IMR-90 (cell line): ENCODE data around the gene ABTB2. TPM values are rescaled to one million over a fixed set of nuclear protein-coding genes. Genes with fewer than 3 reads are reported as not detected.

Source experiments
- ATAC-seq: fragments of 200-7000 bp; cut with Tn5 transposase; 2 replicates; pipeline ENCODE4 v1.9.1; 2020; ENCODE audit warnings: low read depth, mild to moderate bottlenecking, moderate library complexity
- BruUV-seq: library from RNA; stranded (reverse); fragments of 400-500 nt; replicated peaks from 2 replicates; lab custom pipeline; 2021; lab: Mats Ljungman, UMichigan
- CTCF ChIA-PET: fragments of 300-600 bp; formaldehyde crosslinking; extraction: SDS; loops from one replicate; lab custom pipeline; 2021; ENCODE audit warnings: antibody characterized with exemption; lab: Yijun Ruan, JAX
- POLR2A ChIA-PET: fragments of 300-600 bp; sonication (Branson Sonifier 250); formaldehyde crosslinking; loops from one replicate; lab custom pipeline; 2022; ENCODE audit warnings: antibody characterized with exemption; ENCODE audit not compliant: unreplicated experiment; lab: Charles Lee
- DNase-seq: peaks from one replicate; pipeline ENCODE4 v3.0.0; 2013
- H2AFZ ChIP-seq: replicated peaks from 2 replicates; pipeline ENCODE3; 2013; ENCODE audit warnings: low read length, mild to moderate bottlenecking; ENCODE audit not compliant: poor library complexity
- H2AK5ac ChIP-seq: 2 replicates; pipeline ENCODE4 v1.6.1; 2013; ENCODE audit warnings: low read depth, low read length, inconsistent platforms
- H2AK9ac ChIP-seq: replicated peaks from 2 replicates; pipeline ENCODE3; 2013; ENCODE audit warnings: mild to moderate bottlenecking, low read depth, low read length, moderate library complexity; ENCODE audit not compliant: poor library complexity
- H2BK120ac ChIP-seq: 2 replicates; pipeline ENCODE4 v1.6.1; 2013; ENCODE audit warnings: low read depth, low read length, inconsistent platforms
- H2BK15ac ChIP-seq: 3 replicates; pipeline ENCODE4 v1.6.1; 2013; ENCODE audit warnings: low read depth, low read length, inconsistent platforms
- H2BK20ac ChIP-seq: 2 replicates; pipeline ENCODE4 v1.6.1; 2013; ENCODE audit warnings: low read depth, mild to moderate bottlenecking, inconsistent platforms, low read length, moderate library complexity
- H2BK5ac ChIP-seq: 2 replicates; pipeline ENCODE4 v1.6.1; 2013; ENCODE audit warnings: mild to moderate bottlenecking, low read depth, low read length, inconsistent platforms; ENCODE audit not compliant: poor library complexity, severe bottlenecking
- H3K14ac ChIP-seq: replicated peaks from 2 replicates; pipeline ENCODE4 v1.6.1; 2013; ENCODE audit warnings: low read depth, low read length, inconsistent platforms
- H3K18ac ChIP-seq: 2 replicates; pipeline ENCODE4 v1.6.1; 2013; ENCODE audit warnings: low read depth, low read length, control low read depth
- H3K23ac ChIP-seq: 2 replicates; pipeline ENCODE4 v1.6.1; 2013; ENCODE audit warnings: low read depth, low read length, inconsistent platforms
- H3K27ac ChIP-seq: 2 replicates; pipeline ENCODE4 v1.5.1; 2013; ENCODE audit warnings: mild to moderate bottlenecking, control low read depth, low read length; ENCODE audit not compliant: insufficient read depth
- H3K27me3 ChIP-seq: 2 replicates; pipeline ENCODE4 v1.6.1; 2013; ENCODE audit warnings: low read length; ENCODE audit not compliant: control insufficient read depth, insufficient read depth
- H3K36me3 ChIP-seq: 2 replicates; pipeline ENCODE4 v1.6.1; 2013; ENCODE audit warnings: low read length, mixed read lengths; ENCODE audit not compliant: control insufficient read depth, insufficient read depth
- H3K4ac ChIP-seq: 2 replicates; pipeline ENCODE4 v1.6.1; 2013; ENCODE audit warnings: low read depth, low read length, inconsistent platforms
- H3K4me1 ChIP-seq: 2 replicates; pipeline ENCODE4 v1.6.1; 2013; ENCODE audit warnings: low read length, mixed read lengths; ENCODE audit not compliant: control insufficient read depth, insufficient read depth
- H3K4me2 ChIP-seq: 2 replicates; pipeline ENCODE4 v1.6.1; 2013; ENCODE audit warnings: low read depth, mild to moderate bottlenecking, control low read depth, low read length, moderate library complexity
- H3K4me3 ChIP-seq: 2 replicates; pipeline ENCODE4 v1.5.1; 2013; ENCODE audit warnings: low read depth, mild to moderate bottlenecking, control low read depth, low read length, moderate library complexity; ENCODE audit not compliant: insufficient read depth
- H3K56ac ChIP-seq: 2 replicates; pipeline ENCODE4 v1.6.1; 2013; ENCODE audit warnings: low read length, inconsistent platforms; ENCODE audit not compliant: insufficient read depth; ENCODE audit errors: extremely low read depth
- H3K79me1 ChIP-seq, 2 experiments: 2 replicates each; pipeline ENCODE4 v1.6.1; 2013; ENCODE audit warnings: low read length in 2 of 2, inconsistent platforms in 1 of 2, low read depth in 1 of 2
- H3K9ac ChIP-seq: 2 replicates; pipeline ENCODE4 v1.6.1; 2013; ENCODE audit warnings: low read depth, low read length, control low read depth
- H3K9me1 ChIP-seq: 2 replicates; pipeline ENCODE4 v1.6.1; 2013; ENCODE audit warnings: low read length, inconsistent platforms; ENCODE audit not compliant: insufficient read depth
- H3K9me3 ChIP-seq: 2 replicates; pipeline ENCODE4 v1.6.1; 2013; ENCODE audit warnings: low read length; ENCODE audit not compliant: control insufficient read depth, insufficient read depth
- H4K20me1 ChIP-seq: 2 replicates; pipeline ENCODE4 v1.6.1; 2013; ENCODE audit warnings: low read length, inconsistent platforms; ENCODE audit not compliant: insufficient read depth
- H4K5ac ChIP-seq: 2 replicates; pipeline ENCODE4 v1.6.1; 2013; ENCODE audit warnings: mild to moderate bottlenecking, low read depth, low read length, control low read depth
- H4K8ac ChIP-seq, 2 experiments: 2 replicates each; pipeline ENCODE4 v1.6.1; 2013; ENCODE audit warnings: low read depth in 2 of 2, low read length in 2 of 2, control low read depth in 1 of 2, inconsistent platforms in 1 of 2
- H4K91ac ChIP-seq: 2 replicates; pipeline ENCODE4 v1.6.1; 2013; ENCODE audit warnings: low read depth, low read length, inconsistent platforms; ENCODE audit not compliant: insufficient read depth
- BHLHE40 ChIP-seq: fragments of 150-350 bp; IDR thresholded peaks from 2 replicates; pipeline ENCODE4 v1.6.1; 2016; ENCODE audit warnings: mild to moderate bottlenecking, low read depth, low read length
- CHD1 ChIP-seq: IDR thresholded peaks from 2 replicates; pipeline ENCODE4 v1.6.1; 2012; ENCODE audit warnings: low read depth, low read length, improper control_type of control experiment
- ELK1 ChIP-seq: fragments of 150-350 bp; IDR thresholded peaks from 2 replicates; pipeline ENCODE4 v1.6.1; 2016; ENCODE audit warnings: low read depth, mild to moderate bottlenecking, low read length, moderate library complexity, borderline replicate concordance
- FOS ChIP-seq: fragments of 150-350 bp; IDR thresholded peaks from 2 replicates; pipeline ENCODE4 v1.6.1; 2016; ENCODE audit warnings: low read depth, low read length
- MAFK ChIP-seq: IDR thresholded peaks from 2 replicates; pipeline ENCODE4 v1.6.1; 2012; ENCODE audit warnings: low read depth, low read length, improper control_type of control experiment
- MXI1 ChIP-seq: IDR thresholded peaks from 2 replicates; pipeline ENCODE4 v1.6.1; 2012; ENCODE audit warnings: low read depth, mild to moderate bottlenecking, low read length, moderate library complexity, borderline replicate concordance
- NFE2L2 ChIP-seq: fragments of 150-350 bp; IDR thresholded peaks from 2 replicates; pipeline ENCODE4 v1.6.1; 2016; ENCODE audit warnings: low read depth, mild to moderate bottlenecking, low read length
- POLR2A ChIP-seq: IDR thresholded peaks from 2 replicates; pipeline ENCODE4 v1.6.1; 2012; ENCODE audit warnings: mild to moderate bottlenecking, low read depth, low read length
- RAD21 ChIP-seq: IDR thresholded peaks from 2 replicates; pipeline ENCODE4 v1.6.1; 2012; ENCODE audit warnings: low read length, improper control_type of control experiment
- RCOR1 ChIP-seq: IDR thresholded peaks from 2 replicates; pipeline ENCODE4 v1.6.1; 2012; ENCODE audit warnings: mild to moderate bottlenecking, low read length, improper control_type of control experiment; ENCODE audit not compliant: insufficient replicate concordance
- RFX5 ChIP-seq: IDR thresholded peaks from 2 replicates; pipeline ENCODE4 v1.8.0; 2012; ENCODE audit warnings: low read depth, mild to moderate bottlenecking, low read length, moderate library complexity
- SMC3 ChIP-seq: fragments of 150-350 bp; IDR thresholded peaks from 2 replicates; pipeline ENCODE4 v1.6.1; 2016; ENCODE audit warnings: low read depth, mild to moderate bottlenecking, antibody characterized with exemption, low read length, moderate library complexity
- USF2 ChIP-seq: fragments of 150-350 bp; IDR thresholded peaks from 2 replicates; pipeline ENCODE4 v1.6.1; 2017; ENCODE audit warnings: mild to moderate bottlenecking, antibody characterized with exemption, low read length, low read depth
- WGBS, 2 experiments: methylation state at CpG; one replicate each; pipeline versions ENCODE4 v1.1.5 to v1.1.7; 2013; ENCODE audit warnings: missing lambda C conversion rate in 2 of 2; ENCODE audit not compliant: insufficient read length in 1 of 2; ENCODE audit errors: extremely low coverage in 2 of 2; 5-methylcytosine and 5-hydroxymethylcytosine counted together
- dilution Hi-C: fragments of 300-500 bp; cut with HindIII; formaldehyde crosslinking; loops from one replicate; pipeline ENCODE4 v1.14.3; 2018; ENCODE audit warnings: low sequenced_read_pairs; ENCODE audit not compliant: unreplicated experiment
- in situ Hi-C: fragments of 300-500 bp; cut with MboI; formaldehyde crosslinking; loops from 3 replicates; pipeline ENCODE4 v1.14.3; 2019; ENCODE audit warnings: low sequenced_read_pairs, inconsistent platforms, mixed read lengths
- intact Hi-C: fragments of 100-400 bp; cut with micrococcal nuclease; formaldehyde crosslinking; loops from 2 replicates; pipeline ENCODE4 v1.10.0; 2022
- polyA plus RNA-seq, 3 experiments: library from polyadenylated mRNA; depleted of rRNA; stranded (reverse); fragments of >200 nt; gene quantifications; 2 replicates each; pipeline ENCODE4 v1.2.3, GENCODE V29; 2012; ENCODE audit warnings: low replicate concordance in 1 of 3
- total RNA-seq: library from RNA; depleted of rRNA; stranded (reverse); fragments of >200 nt; gene quantifications from 2 replicates; pipeline ENCODE4 v1.2.3, GENCODE V29; 2012

The ABTB2 gene
- total and polyA plus RNA-seq, 2 of the 4 experiments (the other 2 are of a cell fraction) = 0.18 to 2.0 TPM

GRCh38 chr11:34203377-34203871, 154.4 kb downstream of the ABTB2 start:
- H3K27ac ChIP-seq = no peak overlapping the region
- no peak overlapping the region for H3K4ac ChIP-seq
- H2BK120ac ChIP-seq = no peak overlapping the region
- no peak overlapping the region for H2AK9ac ChIP-seq
- peak overlapping the region; percentile 31; the same call in 1 of the 2 replicates for H3K14ac ChIP-seq
- intact Hi-C loops = no loop called here
- no peak overlapping the region for H2AK5ac ChIP-seq
- H3K4me2 ChIP-seq = no peak overlapping the region
- CTCF ChIA-PET = no interaction called here
- no peak overlapping the region for H3K56ac ChIP-seq
- in situ Hi-C loops = no loop called here
- ATAC-seq (no peak), DNase-seq (no peak)
- H3K9me3 ChIP-seq = no peaks in the 10 kb centered on the region
- H4K5ac ChIP-seq = no peak overlapping the region
- TF ChIP-seq BHLHE40 (no peak), FOS (no peak), USF2 (no peak), MXI1 (no peak), SMC3 (no peak), RCOR1 (no peak), POLR2A (no peak), MAFK (no peak), NFE2L2 (no peak), ELK1 (no peak), RAD21 (no peak), CHD1 (no peak), RFX5 (no peak)
- no peak overlapping the region for H4K8ac ChIP-seq
- no peak overlapping the region for H2AFZ ChIP-seq
- no peaks in the 10 kb centered on the region for H3K27me3 ChIP-seq
- no peaks in the 10 kb centered on the region for H4K20me1 ChIP-seq
- H3K9me1 ChIP-seq = peaks cover 8% of the 10 kb centered on the region
- no peak overlapping the region for H2BK15ac ChIP-seq
- WGBS, 2 experiments = 58% methylated on average over 2 of the region's 5 CpGs; no CpG with 5 or more reads in 1 of the 2 experiments
- H3K9ac ChIP-seq = no peak overlapping the region
- BruUV-seq = no TSS peak
- no peaks in the 10 kb centered on the region for H3K36me3 ChIP-seq
- no peak overlapping the region for H3K18ac ChIP-seq
- dilution Hi-C loops = no loop called here
- no peak overlapping the region; the same call in 1 of the 2 replicates for H3K23ac ChIP-seq
- no peak overlapping the region for H4K91ac ChIP-seq
- no peak overlapping the region for H3K4me3 ChIP-seq
- no peaks in the 10 kb centered on the region for H3K79me1 ChIP-seq
- peaks cover 9% of the 10 kb centered on the region for H3K4me1 ChIP-seq
- H2BK5ac ChIP-seq = no peak overlapping the region
- H2BK20ac ChIP-seq = no peak overlapping the region
- POLR2A ChIA-PET = no interaction called here
